H1 (cell line): ENCODE results near the gene ERVV-1. TPM values are rescaled to one million over a fixed set of nuclear protein-coding genes. Genes with fewer than 3 reads are reported as not detected.

Experiments
- CTCF ChIA-PET: fragments of 300-600 bp; sonication (Branson Sonifier 250); formaldehyde crosslinking; loops from one replicate; lab custom pipeline; 2021; ENCODE audit not compliant: partially characterized antibody; lab: Charles Lee
- POLR2A ChIA-PET: fragments of 300-600 bp; sonication (Branson Sonifier 250); formaldehyde crosslinking; loops from one replicate; lab custom pipeline; 2021; ENCODE audit warnings: inconsistent platforms; ENCODE audit not compliant: partially characterized antibody; lab: Charles Lee
- DNase-seq, 2 experiments: peaks; one replicate each; pipeline versions ENCODE4 v3.0.0 to v3.0.0-alpha.2; 2010 to 2022; ENCODE audit warnings: low spot score in 2 of 2, low read depth in 1 of 2, mixed read lengths in 1 of 2
- FAIRE-seq: peaks from 2 replicates; lab custom pipeline; 2011; peaks lifted over from hg19 to GRCh38; lab: Jason Lieb, UNC
- H2AFZ ChIP-seq: 2 replicates; pipeline ENCODE4 v1.8.1; 2012; ENCODE audit warnings: low read length, inconsistent platforms
- H2AK5ac ChIP-seq: 2 replicates; pipeline ENCODE4 v1.6.1; 2013; ENCODE audit warnings: low read depth, low read length
- H2BK120ac ChIP-seq: replicated peaks from 2 replicates; pipeline ENCODE3; 2013; ENCODE audit warnings: low read depth, low read length, inconsistent platforms
- H2BK12ac ChIP-seq: 2 replicates; pipeline ENCODE4 v1.6.1; 2013; ENCODE audit warnings: low read depth, low read length
- H2BK15ac ChIP-seq: 2 replicates; pipeline ENCODE4 v1.6.1; 2013; ENCODE audit warnings: low read length
- H2BK20ac ChIP-seq: 2 replicates; pipeline ENCODE4 v1.6.1; 2013; ENCODE audit warnings: low read length
- H2BK5ac ChIP-seq: 2 replicates; pipeline ENCODE4 v1.6.1; 2013; ENCODE audit warnings: low read depth, low read length
- H3K14ac ChIP-seq: 2 replicates; pipeline ENCODE4 v1.6.1; 2013; ENCODE audit warnings: inconsistent platforms; ENCODE audit not compliant: insufficient read length
- H3K18ac ChIP-seq: 2 replicates; pipeline ENCODE4 v1.6.1; 2013; ENCODE audit warnings: low read length; ENCODE audit errors: extremely low read depth
- H3K23ac ChIP-seq: 2 replicates; pipeline ENCODE4 v1.6.1; 2013; ENCODE audit warnings: inconsistent platforms; ENCODE audit not compliant: insufficient read length
- H3K23me2 ChIP-seq: 2 replicates; pipeline ENCODE4 v1.6.1; 2013; ENCODE audit warnings: low read depth, low read length
- H3K27ac ChIP-seq: 2 replicates; pipeline ENCODE4 v1.6.1; 2011; ENCODE audit warnings: low read depth, low read length, inconsistent platforms
- H3K27me3 ChIP-seq, 4 experiments: replicated peaks in 1 of 4; 1 replicate in 1 of 4; 2 replicates in 3 of 4; pipeline versions ENCODE4 v1.6.1 to v1.8.1; 2011 to 2013; ENCODE audit warnings: low read length in 3 of 4, mild to moderate bottlenecking in 3 of 4, inconsistent platforms in 2 of 4, mixed read lengths in 2 of 4, moderate library complexity in 1 of 4; ENCODE audit not compliant: control insufficient read depth in 3 of 4, insufficient read depth in 3 of 4; ENCODE audit errors: extremely low read depth in 1 of 4
- H3K36me3 ChIP-seq, 4 experiments: 2 replicates each; pipeline versions ENCODE4 v1.6.1 to v1.8.1; 2011 to 2013; ENCODE audit warnings: mild to moderate bottlenecking in 4 of 4, low read length in 3 of 4, moderate library complexity in 2 of 4, control low read depth in 1 of 4, inconsistent platforms in 1 of 4; ENCODE audit not compliant: insufficient read depth in 4 of 4, control insufficient read depth in 2 of 4
- H3K4ac ChIP-seq: replicated peaks from 2 replicates; pipeline ENCODE3; 2013; ENCODE audit warnings: low read length, low read depth, mixed read lengths, inconsistent platforms; ENCODE audit not compliant: insufficient read length
- H3K4me1 ChIP-seq, 4 experiments: replicated peaks in 1 of 4; 1 replicate in 1 of 4; 2 replicates in 3 of 4; pipeline versions ENCODE4 v1.6.1 to v1.8.1; 2011 to 2013; ENCODE audit warnings: low read length in 3 of 4, inconsistent platforms in 2 of 4, mixed read lengths in 1 of 4; ENCODE audit not compliant: insufficient read depth in 4 of 4, control insufficient read depth in 3 of 4
- H3K4me2 ChIP-seq, 2 experiments: 2 replicates each; pipeline versions ENCODE4 v1.6.1 to v1.8.1; 2011 to 2013; ENCODE audit warnings: low read depth in 2 of 2, low read length in 2 of 2, control low read depth in 1 of 2, inconsistent platforms in 1 of 2, mild to moderate bottlenecking in 1 of 2; ENCODE audit not compliant: insufficient read depth in 1 of 2
- H3K4me3 ChIP-seq, 4 experiments: fragments of 200-600, 300-600 bp in 1 of 4; sonication (generic), shearing (Covaris generic), sonication (Bioruptor Twin) in 1 of 4; 2 replicates each; pipeline versions ENCODE4 v1.5.1 to v1.8.1; 2011 to 2016; ENCODE audit warnings: low read length in 4 of 4, low read depth in 3 of 4, control low read depth in 2 of 4, inconsistent platforms in 2 of 4, mild to moderate bottlenecking in 2 of 4, mixed read lengths in 1 of 4, moderate library complexity in 1 of 4; ENCODE audit not compliant: insufficient read depth in 2 of 4; ENCODE audit errors: extremely low read depth in 1 of 4
- H3K56ac ChIP-seq: replicated peaks from 2 replicates; pipeline ENCODE3; 2013; ENCODE audit warnings: low read depth, mild to moderate bottlenecking, mixed read lengths, low read length, inconsistent platforms; ENCODE audit not compliant: insufficient read length
- H3K79me1 ChIP-seq: 2 replicates; pipeline ENCODE4 v1.6.1; 2013; ENCODE audit warnings: low read depth, low read length, control low read depth
- H3K79me2 ChIP-seq, 2 experiments: 2 replicates each; pipeline versions ENCODE4 v1.6.1 to v1.8.1; 2012 to 2013; ENCODE audit warnings: low read length in 2 of 2, mild to moderate bottlenecking in 2 of 2, inconsistent platforms in 1 of 2; ENCODE audit not compliant: insufficient read depth in 2 of 2, control insufficient read depth in 1 of 2
- H3K9ac ChIP-seq, 4 experiments: replicated peaks in 1 of 4; 1 replicate in 1 of 4; 2 replicates in 3 of 4; pipeline versions ENCODE4 v1.6.1 to v1.8.1; 2011 to 2013; ENCODE audit warnings: low read depth in 3 of 4, low read length in 3 of 4, control low read depth in 2 of 4, mild to moderate bottlenecking in 2 of 4, moderate library complexity in 2 of 4, inconsistent platforms in 1 of 4; ENCODE audit errors: extremely low read depth in 1 of 4
- H3K9me3 ChIP-seq, 2 experiments: 2 replicates each; pipeline versions ENCODE4 v1.6.1 to v1.8.1; 2012 to 2013; ENCODE audit warnings: mild to moderate bottlenecking in 2 of 2, moderate library complexity in 2 of 2, control low read depth in 1 of 2, inconsistent platforms in 1 of 2, low read depth in 1 of 2, low read length in 1 of 2, mixed read lengths in 1 of 2; ENCODE audit not compliant: insufficient read depth in 2 of 2
- H4K20me1 ChIP-seq, 2 experiments: replicated peaks in 1 of 2; 2 replicates each; pipeline versions ENCODE3 to v1.8.1; 2011 to 2013; ENCODE audit warnings: inconsistent platforms in 2 of 2, low read length in 2 of 2, mild to moderate bottlenecking in 1 of 2; ENCODE audit not compliant: insufficient read depth in 2 of 2, control insufficient read depth in 1 of 2
- H4K5ac ChIP-seq: 2 replicates; pipeline ENCODE4 v1.6.1; 2013; ENCODE audit warnings: low read length, low read depth, mixed read lengths, inconsistent platforms; ENCODE audit not compliant: insufficient read length
- H4K8ac ChIP-seq: 2 replicates; pipeline ENCODE4 v1.8.0; 2013; ENCODE audit warnings: mild to moderate bottlenecking, moderate library complexity, low read length, inconsistent platforms; ENCODE audit not compliant: insufficient read depth; ENCODE audit errors: extremely low read depth
- H4K91ac ChIP-seq: replicated peaks from 2 replicates; pipeline ENCODE3; 2013; ENCODE audit warnings: low read length, mixed read lengths, inconsistent platforms; ENCODE audit not compliant: insufficient read length
- ATF2 ChIP-seq: IDR thresholded peaks from 2 replicates; pipeline ENCODE4 v1.6.1; 2012; ENCODE audit warnings: low read length, inconsistent platforms
- BRCA1 ChIP-seq: IDR thresholded peaks from 2 replicates; pipeline ENCODE4 v1.6.1; 2012; ENCODE audit warnings: low read depth, low read length, improper control_type of control experiment
- CBX5 ChIP-seq: fragments of 300-800, 300-1000 bp; sonication (generic); IDR thresholded peaks from 2 replicates; pipeline ENCODE4 v1.7.1; 2016; ENCODE audit warnings: antibody characterized with exemption, low read length, low read depth
- EGR1 ChIP-seq: IDR thresholded peaks from 2 replicates; pipeline ENCODE4 v1.6.1; 2011; ENCODE audit warnings: low read depth, low read length, borderline replicate concordance
- JUND ChIP-seq: IDR thresholded peaks from 2 replicates; pipeline ENCODE4 v1.6.1; 2011; ENCODE audit warnings: mild to moderate bottlenecking, improper control_type of control experiment, low read length
- PHF8 ChIP-seq: fragments of 200-600 bp; sonication (generic); conservative IDR thresholded peaks from 2 replicates; pipeline ENCODE4 v1.7.1; 2012; ENCODE audit warnings: low read depth, mild to moderate bottlenecking, inconsistent platforms, low read length, moderate library complexity
- RXRA ChIP-seq: IDR thresholded peaks from 2 replicates; pipeline ENCODE4 v1.6.1; 2011; ENCODE audit warnings: low read depth, mild to moderate bottlenecking, low read length, moderate library complexity; ENCODE audit not compliant: insufficient read depth
- SIN3A ChIP-seq, 2 experiments: IDR thresholded peaks in 1 of 2; conservative IDR thresholded peaks in 1 of 2; 2 replicates each; pipeline ENCODE4 v1.6.1; 2011 to 2012; ENCODE audit warnings: low read length in 2 of 2, improper control_type of control experiment in 1 of 2, low read depth in 1 of 2, mild to moderate bottlenecking in 1 of 2
- SIRT6 ChIP-seq: IDR thresholded peaks from one replicate; pipeline ENCODE4 v1.7.1; 2012; ENCODE audit warnings: low read length, inconsistent platforms
- TCF12 ChIP-seq: IDR thresholded peaks from 2 replicates; pipeline ENCODE4 v1.6.1; 2011; ENCODE audit warnings: low read depth, mild to moderate bottlenecking, low read length
- ZNF274 ChIP-seq: IDR thresholded peaks from 2 replicates; pipeline ENCODE4 v1.7.0; 2012; ENCODE audit warnings: low read length, borderline replicate concordance; ENCODE audit errors: extremely low read depth
- WGBS, 2 experiments: shearing (Covaris generic) in 1 of 2; methylation state at CpG; one replicate each; pipeline versions ENCODE4 v1.1.6 to v1.1.7; 2013 to 2015; ENCODE audit warnings: low lambda C conversion rate in 2 of 2, mixed read lengths in 2 of 2, inconsistent platforms in 1 of 2, low coverage in 1 of 2, missing lambda C conversion rate in 1 of 2; ENCODE audit not compliant: insufficient replicate concordance in 2 of 2, insufficient coverage in 1 of 2, insufficient read length in 1 of 2; ENCODE audit errors: extremely low coverage in 1 of 2, missing lambda C conversion rate in 1 of 2; 5-methylcytosine and 5-hydroxymethylcytosine counted together
- polyA plus RNA-seq, 7 experiments: library from polyadenylated mRNA; depleted of rRNA in 3 of 7; stranded (reverse) in 5 of 7; unstranded in 2 of 7; fragments of >200 nt in 5 of 7; fragments of 200-250 nt in 2 of 7; gene quantifications; 1 replicate in 5 of 7; 2 replicates in 1 of 7; 4 replicates in 1 of 7; pipeline versions ENCODE4 v1.2.1 to v1.2.3, GENCODE V29; 2011 to 2013; ENCODE audit warnings: missing spikeins in 2 of 7, mixed read lengths in 2 of 7
- total RNA-seq: library from RNA; stranded (reverse); fragmentation: NEBNext Ultra II Directional; extraction: Animal tissue kit (Norgen Biotek cat#: 25700); gene quantifications from 2 replicates; pipeline ENCODE4 v1.2.1, GENCODE V29; 2021

ERVV-1 gene
- total and polyA plus RNA-seq, 2 of the 8 experiments (the other 6 are each of a cell fraction or from before 2014, with no cell fraction given): not detected

DNA sequence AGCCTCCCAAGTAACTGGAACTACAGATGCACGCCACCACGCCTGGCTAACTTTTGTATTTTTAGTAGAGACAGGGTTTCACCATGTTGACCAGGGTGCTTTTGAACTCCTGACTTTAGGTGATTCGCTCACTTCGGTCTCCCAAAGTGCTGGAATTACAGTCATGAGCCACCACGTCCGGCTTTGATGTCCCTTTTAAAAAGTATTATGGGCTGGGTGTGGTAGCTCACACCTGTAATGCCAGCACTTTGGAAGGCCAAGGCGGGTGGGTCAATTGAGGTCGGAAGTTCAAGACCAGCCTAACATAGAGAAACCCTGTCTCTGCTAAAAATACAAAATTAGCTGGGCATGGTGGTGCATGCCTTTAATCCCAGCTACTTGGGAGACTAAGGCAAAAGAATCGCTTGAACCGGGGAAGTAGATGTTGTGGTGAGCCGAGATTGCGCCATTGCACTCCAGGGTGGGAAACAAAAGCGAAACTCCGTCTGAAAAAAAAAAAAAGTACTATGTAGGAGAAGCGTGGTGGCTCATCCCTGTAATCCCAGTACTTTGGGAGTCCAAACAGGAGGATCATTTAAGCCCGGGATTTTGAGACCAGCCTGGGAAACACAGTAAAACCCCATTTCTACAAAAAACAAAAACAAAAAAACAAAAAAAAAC is 22.8 kb upstream of the ERVV-1 start:
- Histone ChIP-seq H4K20me1 (no peaks in the 10 kb centered on the region), H3K27me3 (peaks cover 3 to 16% (median 14%) of the 10 kb centered on the region in 4 experiments), H3K14ac (no peak overlapping the region), H3K9ac (no peak overlapping the region), H3K79me2 (no peaks in the 10 kb centered on the region), H4K5ac (no peak overlapping the region), H3K27ac (no peak overlapping the region), H3K36me3 (0 out of 8 replicates have a peak, but pooled peaks cover 0 to 2% (median 0%) of the 10 kb centered on the region in 4 experiments), H2BK120ac (no peak overlapping the region), H3K18ac (no peak overlapping the region), H3K23ac (no peak overlapping the region), H2BK20ac (no peak overlapping the region), H3K23me2 (peaks cover 9% of the 10 kb centered on the region), H2AFZ (no peak overlapping the region), H2AK5ac (no peak overlapping the region), H3K4ac (no peak overlapping the region), H3K79me1 (no peaks in the 10 kb centered on the region), H2BK5ac (no peak overlapping the region), H2BK12ac (no peak overlapping the region), H4K91ac (no peak overlapping the region), H3K56ac (no peak overlapping the region), H3K4me3 (no peak overlapping the region), H4K8ac (no peak overlapping the region), H3K4me1 (peaks cover 0 to 7% (median 2%) of the 10 kb centered on the region in 4 experiments; a peak in 2 of 7 replicates), H3K9me3 (no peaks in the 10 kb centered on the region), H2BK15ac (no peak overlapping the region), H3K4me2 (no peak overlapping the region)
- DNase-seq: no peak
- POLR2A ChIA-PET: interaction anchor here (0.7 to 0.9 kb wide), 3 partner anchors 15 to 292 kb away, joined by 3 read pairs; no protein-coding TSS in a partner anchor
- no peak for FAIRE-seq
- 96% methylated on average over 16 of the region's 16 CpGs; no CpG with 5 or more reads in 1 of the 2 experiments for WGBS, 2 experiments
- CTCF ChIA-PET: interaction anchor here (1.7 kb wide), 1 partner anchor 9 kb away, joined by 5 read pairs; no protein-coding TSS in a partner anchor
- TF ChIP-seq CBX5 (no peak), BRCA1 (no peak), TCF12 (no peak), RXRA (no peak), ZNF274 (no peak), EGR1 (no peak), SIRT6 (no peak), PHF8 (no peak), SIN3A (conservative IDR thresholded peaks at IDR 0.05 in 1 of 2, IDR thresholded peaks at IDR 0.05 in 1 of 2; ENCODE audit: low read depth in 1 of 2, low read length in 2 of 2) (no peak), ATF2 (no peak), JUND (no peak)
